Uterus (tissue), 2 donors: Measurements from ENCODE around the gene IFNA13.

Experiments
- POLR2A ChIP-seq, 2 donors: fragments of 450-650 bp; IDR thresholded peaks; one replicate each; pipeline ENCODE4 v1.6.1; 2016; ENCODE audit warnings: antibody characterized with exemption in 2 of 2, mild to moderate bottlenecking in 1 of 2, moderate library complexity in 1 of 2
- TF ChIP-seq, protein P1 (sequence below), 4 experiments: fragments of 200-600 bp in 2 of 4; fragments of 450-650 bp in 2 of 4; sonication (generic) in 2 of 4; IDR thresholded peaks; one replicate each; pipeline ENCODE4 v1.5.1; 2016 to 2019; ENCODE audit warnings: antibody characterized with exemption in 4 of 4, mild to moderate bottlenecking in 2 of 4, moderate library complexity in 1 of 4

DNA sequence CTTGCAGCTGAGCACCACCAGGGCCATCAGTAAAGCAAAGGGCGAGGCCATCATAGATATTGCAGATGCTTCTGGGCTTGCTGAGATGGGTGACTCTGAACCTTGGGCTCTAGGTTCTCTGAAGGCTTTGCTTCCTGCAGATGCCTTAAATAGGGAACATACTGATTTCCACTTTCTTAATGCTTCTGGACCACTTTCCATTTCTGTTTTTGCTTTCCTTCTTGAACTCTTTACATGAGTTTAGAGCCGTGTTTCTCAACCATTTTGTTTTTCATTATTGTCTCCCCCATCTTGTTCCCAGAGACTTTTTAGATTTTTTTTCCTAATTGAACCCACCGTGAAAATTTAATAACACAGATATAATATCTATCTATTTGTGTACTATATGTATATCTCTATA, at the start of gene IFNA13:
- TF ChIP-seq, protein P1, sequence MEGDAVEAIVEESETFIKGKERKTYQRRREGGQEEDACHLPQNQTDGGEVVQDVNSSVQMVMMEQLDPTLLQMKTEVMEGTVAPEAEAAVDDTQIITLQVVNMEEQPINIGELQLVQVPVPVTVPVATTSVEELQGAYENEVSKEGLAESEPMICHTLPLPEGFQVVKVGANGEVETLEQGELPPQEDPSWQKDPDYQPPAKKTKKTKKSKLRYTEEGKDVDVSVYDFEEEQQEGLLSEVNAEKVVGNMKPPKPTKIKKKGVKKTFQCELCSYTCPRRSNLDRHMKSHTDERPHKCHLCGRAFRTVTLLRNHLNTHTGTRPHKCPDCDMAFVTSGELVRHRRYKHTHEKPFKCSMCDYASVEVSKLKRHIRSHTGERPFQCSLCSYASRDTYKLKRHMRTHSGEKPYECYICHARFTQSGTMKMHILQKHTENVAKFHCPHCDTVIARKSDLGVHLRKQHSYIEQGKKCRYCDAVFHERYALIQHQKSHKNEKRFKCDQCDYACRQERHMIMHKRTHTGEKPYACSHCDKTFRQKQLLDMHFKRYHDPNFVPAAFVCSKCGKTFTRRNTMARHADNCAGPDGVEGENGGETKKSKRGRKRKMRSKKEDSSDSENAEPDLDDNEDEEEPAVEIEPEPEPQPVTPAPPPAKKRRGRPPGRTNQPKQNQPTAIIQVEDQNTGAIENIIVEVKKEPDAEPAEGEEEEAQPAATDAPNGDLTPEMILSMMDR (IDR thresholded peaks at IDR 0.05), result no peak
- no peak for TF ChIP-seq POLR2A (IDR thresholded peaks at IDR 0.05)
